GM23248 (cell line): ENCODE data around the gene BTD. TPM values are rescaled to one million over a fixed set of nuclear protein-coding genes. Genes with fewer than 3 reads are reported as not detected.

Source experiments
- DNase-seq: peaks from one replicate; pipeline ENCODE4 v3.0.0-alpha.2; 2015
- H2AFZ ChIP-seq: fragments of 200-600 bp; sonication (generic); 2 replicates; pipeline ENCODE4 v1.6.1; 2016; ENCODE audit warnings: antibody characterized with exemption
- H3F3A ChIP-seq: fragments of 200-600 bp; sonication (generic); 2 replicates; pipeline ENCODE4 v1.6.1; 2016; ENCODE audit warnings: mild to moderate bottlenecking, antibody characterized with exemption, mixed run types; ENCODE audit not compliant: insufficient read depth
- H3K27ac ChIP-seq: fragments of 200-600 bp; sonication (generic); 2 replicates; pipeline ENCODE4 v1.5.1; 2016; ENCODE audit warnings: mild to moderate bottlenecking
- H3K27me3 ChIP-seq: fragments of 200-600 bp; sonication (generic); replicated peaks from 2 replicates; pipeline ENCODE4 v1.6.1; 2016; ENCODE audit warnings: mild to moderate bottlenecking; ENCODE audit not compliant: insufficient read depth
- H3K36me3 ChIP-seq: fragments of 200-600 bp; sonication (generic); 2 replicates; pipeline ENCODE4 v1.6.1; 2016; ENCODE audit warnings: low read depth, mild to moderate bottlenecking
- H3K4me1 ChIP-seq: fragments of 200-600 bp; sonication (generic); 2 replicates; pipeline ENCODE4 v1.6.1; 2016; ENCODE audit warnings: mild to moderate bottlenecking; ENCODE audit not compliant: insufficient read depth
- H3K4me2 ChIP-seq: fragments of 200-600 bp; sonication (generic); one replicate; pipeline ENCODE4 v1.6.1; 2016; ENCODE audit warnings: mild to moderate bottlenecking; ENCODE audit not compliant: unreplicated experiment
- H3K4me3 ChIP-seq: fragments of 200-600 bp; sonication (generic); 2 replicates; pipeline ENCODE4 v1.5.1; 2016; ENCODE audit warnings: mild to moderate bottlenecking
- H3K79me2 ChIP-seq: fragments of 200-600 bp; sonication (generic); 2 replicates; pipeline ENCODE4 v1.6.1; 2016; ENCODE audit warnings: mild to moderate bottlenecking; ENCODE audit not compliant: insufficient read depth
- H3K9ac ChIP-seq: fragments of 200-600 bp; sonication (generic); 2 replicates; pipeline ENCODE4 v1.6.1; 2016; ENCODE audit warnings: mild to moderate bottlenecking
- H3K9me2 ChIP-seq: fragments of 200-600 bp; sonication (generic); 2 replicates; pipeline ENCODE4 v1.6.1; 2016; ENCODE audit warnings: mixed run types, mild to moderate bottlenecking, moderate library complexity; ENCODE audit not compliant: insufficient read depth
- H3K9me3 ChIP-seq: fragments of 200-600 bp; sonication (generic); one replicate; pipeline ENCODE4 v1.6.1; 2017; ENCODE audit warnings: low read depth
- H4K20me1 ChIP-seq: fragments of 200-600 bp; sonication (generic); 2 replicates; pipeline ENCODE4 v1.6.0; 2016; ENCODE audit not compliant: insufficient read depth
- EZH2 ChIP-seq: fragments of 200-600 bp; sonication (generic); IDR thresholded peaks from 2 replicates; pipeline ENCODE4 v1.6.1; 2018; ENCODE audit warnings: antibody characterized with exemption, mild to moderate bottlenecking; ENCODE audit not compliant: insufficient read depth, poor library complexity, severe bottlenecking
- EZH2phosphoT487 ChIP-seq: fragments of 200-600 bp; sonication (generic); IDR thresholded peaks from 2 replicates; pipeline ENCODE4 v1.6.1; 2018; ENCODE audit warnings: antibody characterized with exemption, moderate library complexity, mild to moderate bottlenecking, low read depth; ENCODE audit not compliant: insufficient read depth
- WGBS, 2 experiments: methylation state at CpG; one replicate each; pipeline ENCODE4 v1.1.6; 2015 to 2017; ENCODE audit warnings: low lambda C conversion rate in 2 of 2, low coverage in 1 of 2; ENCODE audit errors: missing lambda C conversion rate in 2 of 2; 5-methylcytosine and 5-hydroxymethylcytosine counted together
- in situ Hi-C: fragments of 300-500 bp; cut with MboI; formaldehyde crosslinking; loops from 2 replicates; pipeline ENCODE4 v1.15.0; 2020
- polyA plus RNA-seq: library from polyadenylated mRNA; unstranded; fragments of >200 nt; fragmentation: Nextera tagmentation; extraction: Ambion mirVana; gene quantifications from 2 replicates; pipeline ENCODE4 v1.2.1, GENCODE V29; 2016
- total RNA-seq: library from RNA; depleted of rRNA; stranded (reverse); fragments of >200 nt; shearing (Covaris generic); gene quantifications from 2 replicates; pipeline ENCODE4 v1.2.3, GENCODE V29; 2014; rRNA removed

Gene BTD, protein sequence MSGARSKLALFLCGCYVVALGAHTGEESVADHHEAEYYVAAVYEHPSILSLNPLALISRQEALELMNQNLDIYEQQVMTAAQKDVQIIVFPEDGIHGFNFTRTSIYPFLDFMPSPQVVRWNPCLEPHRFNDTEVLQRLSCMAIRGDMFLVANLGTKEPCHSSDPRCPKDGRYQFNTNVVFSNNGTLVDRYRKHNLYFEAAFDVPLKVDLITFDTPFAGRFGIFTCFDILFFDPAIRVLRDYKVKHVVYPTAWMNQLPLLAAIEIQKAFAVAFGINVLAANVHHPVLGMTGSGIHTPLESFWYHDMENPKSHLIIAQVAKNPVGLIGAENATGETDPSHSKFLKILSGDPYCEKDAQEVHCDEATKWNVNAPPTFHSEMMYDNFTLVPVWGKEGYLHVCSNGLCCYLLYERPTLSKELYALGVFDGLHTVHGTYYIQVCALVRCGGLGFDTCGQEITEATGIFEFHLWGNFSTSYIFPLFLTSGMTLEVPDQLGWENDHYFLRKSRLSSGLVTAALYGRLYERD
- total RNA-seq (24.2 and 48.0 TPM in 2 replicates), polyA plus RNA-seq (19.7 and 20.1 TPM in 2 replicates)

DNA sequence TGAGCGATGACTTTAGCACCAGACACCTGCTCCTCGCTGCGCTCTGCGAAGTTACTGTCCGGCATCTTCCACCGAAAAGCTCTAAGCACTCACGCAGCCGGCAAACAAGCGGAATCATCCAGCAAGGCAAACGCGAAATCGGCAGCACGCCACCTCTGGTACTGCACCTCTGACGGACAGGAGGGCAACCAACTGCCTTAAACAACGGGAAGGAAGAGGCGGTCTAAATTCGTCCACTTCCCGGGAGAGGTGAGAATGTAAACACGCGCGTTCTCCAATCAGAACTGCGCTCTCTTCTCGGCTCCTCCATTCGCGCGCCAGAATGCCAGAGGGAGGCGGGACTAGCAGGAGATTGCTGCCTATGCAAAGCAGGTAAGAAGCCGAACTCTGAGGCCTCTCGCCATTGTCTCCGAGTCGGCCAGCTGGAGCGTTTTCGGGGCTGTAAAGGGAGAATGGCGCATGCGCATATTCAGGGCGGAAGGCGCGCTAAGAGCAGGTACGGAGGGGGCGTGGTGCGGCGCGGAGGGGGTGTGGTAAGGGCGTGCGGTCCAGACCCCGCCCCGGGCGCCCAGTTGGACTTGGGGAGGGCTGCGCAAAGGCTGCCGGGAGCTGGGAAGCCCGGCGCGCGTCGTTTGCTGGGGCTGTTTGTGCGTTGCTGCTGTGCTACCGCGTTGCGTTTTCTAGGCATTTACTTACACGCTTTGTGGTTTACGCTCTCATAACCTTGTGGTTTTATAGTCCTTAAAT is at the start of gene BTD, which contains the start of gene HACL1:
Gene BTD, plus strand, starts transcription at position 347 of the 747 bp plus-strand sequence. CDS start 33,695 bp downstream, outside the sequence.
Gene HACL1, minus strand, starts transcription at position 171 of the 747 bp plus-strand sequence. Its CDS starts 106 bp downstream, at position 65.
- Histone ChIP-seq H3K9ac (peak within 1 kb of the TSS; percentile 88), H3K79me2 (peaks cover 25% of the 10 kb centered on the region), H3K27me3 (no peaks in the 10 kb centered on the region), H3K27ac (peak within 1 kb of the TSS; percentile 81), H3F3A (peaks cover 7% of the 10 kb centered on the region), H4K20me1 (no peaks in the 10 kb centered on the region), H3K9me3 (no peaks in the 10 kb centered on the region), H3K4me2 (peak within 1 kb of the TSS; percentile 84), H3K9me2 (no peaks in the 10 kb centered on the region), H2AFZ (peak within 1 kb of the TSS; percentile 92), H3K4me3 (peak within 1 kb of the TSS; percentile 97), H3K36me3 (peaks cover 7% of the 10 kb centered on the region; the same call in 1 of the 2 replicates), H3K4me1 (peaks cover 24% of the 10 kb centered on the region)
- 1% methylated on average over 53 to 60 of the region's 61 CpGs for WGBS, 2 experiments
- in situ Hi-C loops: no loop called here
- TF ChIP-seq EZH2: no peak
- no peak for TF ChIP-seq EZH2phosphoT487
- peak; percentile 99 for DNase-seq

DNA sequence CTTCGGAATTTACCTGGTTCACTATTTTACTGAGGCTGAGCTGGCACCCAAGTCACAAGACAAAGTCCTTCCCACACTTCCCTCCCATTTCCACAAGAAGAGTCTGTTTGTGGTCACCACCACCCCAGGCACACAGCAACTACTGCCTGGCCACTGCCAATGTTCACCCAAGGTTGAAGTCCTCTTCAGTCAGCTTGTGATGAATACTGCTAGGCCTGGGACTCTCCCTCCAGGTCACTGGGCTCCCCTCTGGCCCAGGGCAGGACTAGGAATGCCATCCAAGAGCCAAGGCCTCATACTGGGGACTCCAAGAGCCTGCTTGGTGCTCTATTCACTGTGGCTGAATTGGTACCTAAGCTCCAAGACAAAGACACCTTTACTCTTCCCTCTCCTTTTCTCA is 49.6 kb upstream of the BTD start:
- Histone ChIP-seq H3K27ac (no peak overlapping the region), H3K9ac (no peak overlapping the region)

DNA sequence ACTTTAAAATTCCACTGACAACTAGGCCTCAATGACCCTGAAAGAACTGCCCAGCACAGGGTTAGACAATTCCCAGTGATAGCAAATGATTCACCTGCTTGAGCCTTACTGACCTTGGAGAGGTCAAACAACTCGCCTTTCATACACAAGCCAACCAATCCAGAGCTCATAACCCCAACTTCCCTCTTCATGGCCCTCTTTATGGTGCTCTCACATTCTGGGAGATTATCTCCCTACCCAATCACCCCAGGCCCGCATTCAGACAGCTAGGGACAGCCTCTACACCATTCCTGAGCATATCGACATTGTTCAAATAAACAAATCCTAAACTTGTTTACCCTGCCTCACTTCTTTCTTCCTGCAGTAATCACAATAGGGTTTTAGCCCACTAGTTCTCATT is 47.8 kb upstream of the BTD start:
- Histone ChIP-seq H3K4me2 (no peak overlapping the region), H3K4me1 (0 out of 2 replicates have a peak, but pooled peaks cover 5% of the 10 kb centered on the region), H3K36me3 (no peaks in the 10 kb centered on the region), H3K27me3 (no peaks in the 10 kb centered on the region), H2AFZ (no peak overlapping the region), H3K4me3 (no peak overlapping the region), H3K9me3 (no peaks in the 10 kb centered on the region), H3K27ac (no peak overlapping the region), H3K9me2 (no peaks in the 10 kb centered on the region), H3K79me2 (no peaks in the 10 kb centered on the region), H4K20me1 (no peaks in the 10 kb centered on the region; the same call in 1 of the 2 replicates), H3K9ac (no peak overlapping the region), H3F3A (no peaks in the 10 kb centered on the region)
- TF ChIP-seq EZH2phosphoT487: no peak
- no peak for TF ChIP-seq EZH2
- WGBS, 2 experiments: 79 to 83% methylated on average over 3 of the region's 3 CpGs
- in situ Hi-C loops: loop anchor here (10.0 to 25.0 kb wide), 2 partner anchors 129 to 291 kb away; partner anchors contain the start of genes EAF1 and METTL6
- no peak for DNase-seq

More for the DNA sequence above, 49.6 kb upstream of the BTD start:
- no peak for DNase-seq
- no peak overlapping the region for H3K4me2 ChIP-seq
- in situ Hi-C loops: loop anchor here (10.0 to 25.0 kb wide), 2 partner anchors 127 to 290 kb away; partner anchors contain the start of genes EAF1 and METTL6
- TF ChIP-seq EZH2phosphoT487 (no peak), EZH2 (no peak)
- no peaks in the 10 kb centered on the region; the same call in 1 of the 2 replicates for H4K20me1 ChIP-seq
- no peaks in the 10 kb centered on the region for H3K9me3 ChIP-seq
- H2AFZ ChIP-seq: no peak overlapping the region
- H3K4me1 ChIP-seq: no peaks in the 10 kb centered on the region
- H3K4me3 ChIP-seq: no peak overlapping the region
- no peaks in the 10 kb centered on the region for H3K79me2 ChIP-seq
- 88 to 95% methylated on average over 1 of the region's 1 CpG for WGBS, 2 experiments
- H3K27me3 ChIP-seq: no peaks in the 10 kb centered on the region
- H3K9me2 ChIP-seq: no peaks in the 10 kb centered on the region
- H3F3A ChIP-seq: no peaks in the 10 kb centered on the region
- no peaks in the 10 kb centered on the region for H3K36me3 ChIP-seq

DNA sequence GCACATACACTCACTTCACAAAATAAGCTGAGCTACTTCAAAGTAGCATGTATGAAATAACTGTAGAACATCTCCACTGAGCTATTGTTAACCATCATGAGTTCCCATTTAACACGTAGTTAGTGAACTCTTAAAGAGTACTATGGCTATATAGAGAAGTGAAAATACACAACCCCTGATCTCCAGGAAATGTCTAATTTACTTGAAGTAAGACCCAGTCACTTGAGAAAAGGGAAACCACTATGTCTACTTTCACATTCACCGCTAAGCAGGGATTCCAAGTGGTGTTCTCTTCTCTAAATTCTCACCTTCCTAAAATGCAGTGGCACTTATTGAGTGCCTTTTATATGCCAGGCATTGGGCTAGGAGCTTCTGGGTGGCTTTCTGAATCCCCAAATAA is 45.0 kb upstream of the BTD start:
- H3K27me3 ChIP-seq: no peaks in the 10 kb centered on the region
- H3K9ac ChIP-seq: no peak overlapping the region
- no peaks in the 10 kb centered on the region for H3F3A ChIP-seq
- H3K9me2 ChIP-seq: no peaks in the 10 kb centered on the region
- H3K27ac ChIP-seq: no peak overlapping the region
- H3K9me3 ChIP-seq: no peaks in the 10 kb centered on the region
- no peak overlapping the region for H2AFZ ChIP-seq
- no peaks in the 10 kb centered on the region for H3K36me3 ChIP-seq
- H3K4me3 ChIP-seq: no peak overlapping the region
- H3K4me2 ChIP-seq: no peak overlapping the region
- H3K4me1 ChIP-seq: 0 out of 2 replicates have a peak, but pooled peaks cover 5% of the 10 kb centered on the region
- H3K79me2 ChIP-seq: no peaks in the 10 kb centered on the region
- in situ Hi-C loops: loop anchor here (10.0 to 25.0 kb wide), 2 partner anchors 132 to 294 kb away; partner anchors contain the start of genes EAF1 and METTL6
- TF ChIP-seq EZH2phosphoT487: no peak
- TF ChIP-seq EZH2: no peak
- DNase-seq: no peak
- 84% methylated on average over 2 of the region's 2 CpGs for WGBS, 2 experiments
- H4K20me1 ChIP-seq: no peaks in the 10 kb centered on the region; the same call in 1 of the 2 replicates
